Mesothelial cell of epicardium (in vitro differentiated cells): Measurements from ENCODE around the gene MSH2. TPM values are rescaled to one million over a fixed set of nuclear protein-coding genes. Genes with fewer than 3 reads are reported as not detected.

Source experiments
- DNase-seq, 2 experiments: peaks; one replicate each; pipeline ENCODE4 v3.0.0; 2021; ENCODE audit warnings: low spot score in 2 of 2; ENCODE audit not compliant: unreplicated experiment in 2 of 2
- H3K27ac Mint-ChIP-seq: 2 replicates; pipeline ENCODE4 v1.8.0; 2021; ENCODE audit warnings: mixed read lengths
- H3K27me3 Mint-ChIP-seq: 2 replicates; pipeline ENCODE4 v1.8.0; 2021; ENCODE audit warnings: low read depth, mixed read lengths
- H3K36me3 Mint-ChIP-seq: 2 replicates; pipeline ENCODE4 v1.8.0; 2021; ENCODE audit warnings: mixed read lengths
- H3K4me1 Mint-ChIP-seq: 2 replicates; pipeline ENCODE4 v1.8.0; 2021; ENCODE audit warnings: mixed read lengths
- H3K4me3 Mint-ChIP-seq: 2 replicates; pipeline ENCODE4 v1.8.0; 2021; ENCODE audit warnings: mild to moderate bottlenecking, moderate library complexity, mixed read lengths
- H3K9me3 Mint-ChIP-seq: 2 replicates; pipeline ENCODE4 v1.8.0; 2021; ENCODE audit warnings: mixed read lengths
- total RNA-seq: library from RNA; stranded (reverse); gene quantifications from 3 replicates; pipeline ENCODE4 v1.2.1, GENCODE V29; 2021
- TF ChIP-seq, protein P1 (sequence below): fragments of 200-600 bp; sonication (generic); IDR thresholded peaks from one replicate; pipeline ENCODE4 v1.5.0; 2021; ENCODE audit warnings: antibody characterized with exemption; ENCODE audit not compliant: unreplicated experiment

The MSH2 gene
- total RNA-seq, 1 donor from 2014 or later: 39.9 TPM

GRCh38 chr2:47519604-47520301, 116.8 kb downstream of the MSH2 start:
- no peak for DNase-seq
- H3K36me3 Mint-ChIP-seq: no peaks in the 10 kb centered on the region
- no peaks in the 10 kb centered on the region for H3K4me1 Mint-ChIP-seq
- peaks cover 4% of the 10 kb centered on the region for H3K9me3 Mint-ChIP-seq
- H3K27ac Mint-ChIP-seq: no peak overlapping the region
- H3K4me3 Mint-ChIP-seq: no peak overlapping the region
- H3K27me3 Mint-ChIP-seq: peaks cover 2% of the 10 kb centered on the region
- TF ChIP-seq, protein P1, sequence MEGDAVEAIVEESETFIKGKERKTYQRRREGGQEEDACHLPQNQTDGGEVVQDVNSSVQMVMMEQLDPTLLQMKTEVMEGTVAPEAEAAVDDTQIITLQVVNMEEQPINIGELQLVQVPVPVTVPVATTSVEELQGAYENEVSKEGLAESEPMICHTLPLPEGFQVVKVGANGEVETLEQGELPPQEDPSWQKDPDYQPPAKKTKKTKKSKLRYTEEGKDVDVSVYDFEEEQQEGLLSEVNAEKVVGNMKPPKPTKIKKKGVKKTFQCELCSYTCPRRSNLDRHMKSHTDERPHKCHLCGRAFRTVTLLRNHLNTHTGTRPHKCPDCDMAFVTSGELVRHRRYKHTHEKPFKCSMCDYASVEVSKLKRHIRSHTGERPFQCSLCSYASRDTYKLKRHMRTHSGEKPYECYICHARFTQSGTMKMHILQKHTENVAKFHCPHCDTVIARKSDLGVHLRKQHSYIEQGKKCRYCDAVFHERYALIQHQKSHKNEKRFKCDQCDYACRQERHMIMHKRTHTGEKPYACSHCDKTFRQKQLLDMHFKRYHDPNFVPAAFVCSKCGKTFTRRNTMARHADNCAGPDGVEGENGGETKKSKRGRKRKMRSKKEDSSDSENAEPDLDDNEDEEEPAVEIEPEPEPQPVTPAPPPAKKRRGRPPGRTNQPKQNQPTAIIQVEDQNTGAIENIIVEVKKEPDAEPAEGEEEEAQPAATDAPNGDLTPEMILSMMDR: no peak

DNA sequence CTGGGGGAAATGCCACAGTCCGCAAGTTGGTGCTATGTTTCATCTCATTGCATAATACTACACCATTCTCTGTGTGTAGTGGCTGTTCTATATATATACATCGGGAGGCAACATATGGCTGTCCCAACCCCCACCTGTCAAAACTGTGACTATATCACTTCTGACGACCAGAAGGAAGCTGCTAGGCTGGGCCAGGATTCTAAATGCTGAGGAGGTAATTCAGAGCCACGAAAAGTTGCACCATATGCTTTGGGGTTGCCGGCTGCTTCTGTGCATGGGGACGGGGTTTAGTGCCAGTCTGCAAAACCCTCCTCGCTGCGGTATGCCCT, 117.3 kb downstream of the MSH2 start:
- Mint-ChIP-seq H3K36me3 (no peaks in the 10 kb centered on the region), H3K4me3 (no peak overlapping the region), H3K27ac (no peak overlapping the region), H3K4me1 (no peaks in the 10 kb centered on the region), H3K27me3 (peaks cover 2% of the 10 kb centered on the region), H3K9me3 (peaks cover 4% of the 10 kb centered on the region)
- TF ChIP-seq, protein P1: no peak
- no peak for DNase-seq

GRCh38 chr2:47520825-47521665, 118.1 kb downstream of the MSH2 start:
- peaks cover 4% of the 10 kb centered on the region for H3K9me3 Mint-ChIP-seq
- no peaks in the 10 kb centered on the region for H3K4me1 Mint-ChIP-seq
- TF ChIP-seq, protein P1: no peak
- no peak for DNase-seq
- H3K36me3 Mint-ChIP-seq: no peaks in the 10 kb centered on the region
- H3K27ac Mint-ChIP-seq: no peak overlapping the region
- H3K27me3 Mint-ChIP-seq: peaks cover 2% of the 10 kb centered on the region
- no peak overlapping the region for H3K4me3 Mint-ChIP-seq

- no peak overlapping the region for H3K27ac Mint-ChIP-seq
These were observed 118.8 kb downstream of the MSH2 start for GRCh38 chr2:47521666-47522285.

DNA sequence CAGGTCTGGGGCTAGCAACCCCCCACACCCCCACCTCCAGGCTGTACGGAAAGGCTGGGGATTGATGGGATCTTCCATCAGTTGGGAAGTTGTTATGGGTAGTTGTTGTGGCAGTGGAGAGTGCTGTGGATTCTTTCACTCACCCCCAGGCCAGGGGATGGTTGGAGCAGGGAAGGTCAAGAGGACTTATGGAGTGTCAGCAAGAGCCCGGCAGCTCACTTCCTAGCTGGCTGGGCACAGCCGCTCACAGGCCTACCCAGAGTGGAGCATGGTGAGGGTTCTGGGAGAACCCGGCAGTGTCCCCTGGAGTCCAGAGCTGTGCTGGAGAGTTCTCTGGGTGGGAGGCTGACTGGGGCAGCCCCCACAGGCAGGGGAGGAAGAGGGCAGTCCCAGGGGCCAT, 122.2 kb downstream of the MSH2 start:
- no peak for DNase-seq
- H3K27ac Mint-ChIP-seq: no peak overlapping the region
- TF ChIP-seq, protein P1: no peak
- H3K36me3 Mint-ChIP-seq: no peaks in the 10 kb centered on the region
- H3K27me3 Mint-ChIP-seq: peaks cover 2% of the 10 kb centered on the region
- H3K9me3 Mint-ChIP-seq: peaks cover 4% of the 10 kb centered on the region
- H3K4me3 Mint-ChIP-seq: no peak overlapping the region
- no peaks in the 10 kb centered on the region for H3K4me1 Mint-ChIP-seq

More at GRCh38 chr2:47521666-47522285, 118.8 kb downstream of the MSH2 start:
- Mint-ChIP-seq H3K27me3 (peaks cover 2% of the 10 kb centered on the region), H3K36me3 (no peaks in the 10 kb centered on the region), H3K4me1 (no peaks in the 10 kb centered on the region), H3K9me3 (peaks cover 4% of the 10 kb centered on the region), H3K4me3 (no peak overlapping the region)
- TF ChIP-seq, protein P1: no peak
- no peak for DNase-seq
